K562 (cell line): ENCODE results near the gene LRP3. TPM values are rescaled to one million over a fixed set of nuclear protein-coding genes. Genes with fewer than 3 reads are reported as not detected.

Experiments used
- ATAC-seq: fragments of 200-7000 bp; cut with Tn5 transposase; 3 replicates; pipeline ENCODE4 v1.9.1; 2020; ENCODE audit warnings: moderate library complexity
- BruUV-seq: library from RNA; stranded (reverse); fragments of 400-500 nt; replicated peaks from 2 replicates; lab custom pipeline; 2021; lab: Mats Ljungman, UMichigan
- CTCF ChIA-PET: fragments of 300-600 bp; formaldehyde crosslinking; extraction: SDS; loops from one replicate; lab custom pipeline; 2021; ENCODE audit warnings: low intra/inter-chr PET ratio; lab: Yijun Ruan, JAX
- POLR2A ChIA-PET: fragments of 300-600, 350-650 bp; sonication (Branson Sonifier 250); formaldehyde crosslinking; extraction: SDS; loops from one replicate; lab custom pipeline; 2021; ENCODE audit warnings: antibody characterized with exemption, inconsistent platforms; lab: Yijun Ruan, JAX
- DNase-seq, 4 experiments: peaks; one replicate each; pipeline versions ENCODE4 v3.0.0 to v3.0.0-alpha.2; 2011 to 2018; ENCODE audit warnings: low spot score in 3 of 4, mixed read lengths in 3 of 4; ENCODE audit errors: extremely low read depth in 1 of 4
- FAIRE-seq: peaks from 2 replicates; lab custom pipeline; 2011; peaks lifted over from hg19 to GRCh38; lab: Jason Lieb, UNC
- H2AFZ ChIP-seq: 2 replicates; pipeline ENCODE4 v1.6.0; 2011; ENCODE audit warnings: low read depth, low read length, control low read depth, inconsistent platforms
- H3K27ac ChIP-seq: fragments of 200-600 bp; 3 replicates; pipeline ENCODE4 v1.8.0; 2011; ENCODE audit warnings: low read depth, mild to moderate bottlenecking, control low read depth, inconsistent platforms, low read length, moderate library complexity, mixed read lengths; ENCODE audit errors: extremely low read depth
- H3K27me3 ChIP-seq, 2 experiments: fragments of 300-600 bp in 1 of 2; 2 replicates in 1 of 2; 3 replicates in 1 of 2; pipeline versions ENCODE4 v1.6.0 to v1.8.0; 2011; ENCODE audit warnings: inconsistent platforms in 2 of 2, low read length in 2 of 2, mild to moderate bottlenecking in 1 of 2, mixed read lengths in 1 of 2, moderate library complexity in 1 of 2; ENCODE audit not compliant: control insufficient read depth in 2 of 2, insufficient read depth in 2 of 2
- H3K36me3 ChIP-seq: fragments of 300-600 bp; 3 replicates; pipeline ENCODE4 v1.8.0; 2011; ENCODE audit warnings: mild to moderate bottlenecking, low read length, inconsistent platforms; ENCODE audit not compliant: control insufficient read depth, insufficient read depth
- H3K4me1 ChIP-seq, 2 experiments: fragments of 200-600 bp in 1 of 2; replicated peaks in 1 of 2; 2 replicates in 1 of 2; 3 replicates in 1 of 2; pipeline versions ENCODE4 v1.5.1 to v1.8.0; 2011; ENCODE audit warnings: inconsistent platforms in 2 of 2, low read length in 2 of 2, mild to moderate bottlenecking in 1 of 2, mixed read lengths in 1 of 2, moderate library complexity in 1 of 2; ENCODE audit not compliant: control insufficient read depth in 2 of 2, insufficient read depth in 2 of 2
- H3K4me2 ChIP-seq: 2 replicates; pipeline ENCODE4 v1.6.1; 2011; ENCODE audit warnings: low read length, control low read depth, inconsistent platforms, mixed read lengths; ENCODE audit not compliant: insufficient read depth
- H3K4me3 ChIP-seq: fragments of 200-600 bp; sonication (generic), shearing (Covaris generic); 2 replicates; pipeline ENCODE4 v1.5.1; 2016; ENCODE audit warnings: control low read depth, inconsistent platforms
- H3K79me2 ChIP-seq: fragments of 200-600 bp; 3 replicates; pipeline ENCODE4 v1.8.0; 2011; ENCODE audit warnings: low read length, inconsistent platforms; ENCODE audit not compliant: control insufficient read depth, insufficient read depth
- H3K9ac ChIP-seq, 2 experiments: 2 replicates each; pipeline versions ENCODE4 v1.6.0 to v1.6.1; 2011; ENCODE audit warnings: low read depth in 2 of 2, low read length in 2 of 2, control low read depth in 1 of 2, inconsistent platforms in 1 of 2, mild to moderate bottlenecking in 1 of 2, mixed read lengths in 1 of 2; ENCODE audit not compliant: insufficient read depth in 1 of 2
- H3K9me1 ChIP-seq: one replicate; pipeline ENCODE4 v1.6.0; 2011; ENCODE audit warnings: inconsistent platforms, mild to moderate bottlenecking, low read length, moderate library complexity; ENCODE audit not compliant: control insufficient read depth, insufficient read depth
- H3K9me3 ChIP-seq: replicated peaks from 2 replicates; pipeline ENCODE4 v1.5.1; 2011; ENCODE audit warnings: low read depth, low read length, inconsistent platforms; ENCODE audit not compliant: control insufficient read depth, insufficient read depth
- H4K20me1 ChIP-seq: replicated peaks from 2 replicates; pipeline ENCODE4 v1.6.1; 2011; ENCODE audit warnings: low read length, inconsistent platforms, mixed read lengths; ENCODE audit not compliant: control insufficient read depth, insufficient read depth
- CLOCK ChIP-seq: fragments of 250-450 bp; sonication (Bioruptor Pico); IDR thresholded peaks from 2 replicates; pipeline ENCODE4 v1.4.0; 2020; ENCODE audit warnings: mild to moderate bottlenecking, moderate library complexity, borderline replicate concordance
- ETS1 ChIP-seq: conservative IDR thresholded peaks from 2 replicates; pipeline ENCODE4 v1.6.1; 2011; ENCODE audit warnings: low read depth, mild to moderate bottlenecking, low read length; ENCODE audit not compliant: control insufficient read depth
- ETV5 ChIP-seq: sonication (generic); formaldehyde crosslinking; IDR thresholded peaks from 2 replicates; pipeline ENCODE4 v1.4.0; 2020; ENCODE audit warnings: low read depth, mild to moderate bottlenecking, missing genetic modification reagents
- KLF16 ChIP-seq: IDR thresholded peaks from 2 replicates; pipeline ENCODE4 v1.6.1; 2016; ENCODE audit warnings: antibody characterized with exemption
- WGBS: fragments of 100-300 bp; shearing (Covaris generic); methylation state at CpG from one replicate; pipeline ENCODE4 v1.1.6; 2016; ENCODE audit warnings: low coverage, mixed read lengths; ENCODE audit not compliant: insufficient coverage; ENCODE audit errors: missing lambda C conversion rate; 5-methylcytosine and 5-hydroxymethylcytosine counted together
- in situ Hi-C: fragments of 300-500 bp; cut with MboI; formaldehyde crosslinking; loops from 4 replicates; pipeline ENCODE4 v1.15.0; 2018; ENCODE audit warnings: inconsistent platforms, mixed read lengths
- intact Hi-C: fragments of 100-400 bp; cut with micrococcal nuclease; formaldehyde crosslinking; loops from 2 replicates; pipeline ENCODE4 v1.14.2; 2022
- polyA plus RNA-seq, 8 experiments: library from polyadenylated mRNA; depleted of rRNA in 4 of 8; stranded (reverse) in 5 of 8; unstranded in 3 of 8; fragments of >200 nt; fragmentation: Nextera tagmentation in 2 of 8; fragmentation: Illumina TruSeq in 1 of 8; extraction: Ambion mirVana in 2 of 8; extraction: Trizol in 1 of 8; gene quantifications; 2 replicates each; pipeline versions ENCODE4 v1.2.1 to v1.2.3, GENCODE V29; 2011 to 2014; ENCODE audit warnings: inconsistent platforms in 1 of 8, missing spikeins in 1 of 8
- total RNA-seq, 7 experiments: library from RNA; depleted of rRNA in 6 of 7; stranded (reverse); fragments of >200 nt in 6 of 7; fragmentation: Illumina TruSeq in 2 of 7; extraction: Trizol in 2 of 7; gene quantifications; 2 replicates each; pipeline versions ENCODE4 v1.2.1 to v1.2.3, GENCODE V29; 2011 to 2021; ENCODE audit warnings: low replicate concordance in 1 of 7
- TF ChIP-seq, protein P1 (sequence below): sonication (generic); formaldehyde crosslinking; IDR thresholded peaks from 2 replicates; pipeline ENCODE4 v1.8.1; 2023; ENCODE audit warnings: mild to moderate bottlenecking, missing genetic modification reagents

Gene LRP3
- total and polyA plus RNA-seq, 9 of the 15 experiments (the other 6 are each of a cell fraction or from before 2014, with no cell fraction given), result 0.29 TPM; not detected in 8

DNA sequence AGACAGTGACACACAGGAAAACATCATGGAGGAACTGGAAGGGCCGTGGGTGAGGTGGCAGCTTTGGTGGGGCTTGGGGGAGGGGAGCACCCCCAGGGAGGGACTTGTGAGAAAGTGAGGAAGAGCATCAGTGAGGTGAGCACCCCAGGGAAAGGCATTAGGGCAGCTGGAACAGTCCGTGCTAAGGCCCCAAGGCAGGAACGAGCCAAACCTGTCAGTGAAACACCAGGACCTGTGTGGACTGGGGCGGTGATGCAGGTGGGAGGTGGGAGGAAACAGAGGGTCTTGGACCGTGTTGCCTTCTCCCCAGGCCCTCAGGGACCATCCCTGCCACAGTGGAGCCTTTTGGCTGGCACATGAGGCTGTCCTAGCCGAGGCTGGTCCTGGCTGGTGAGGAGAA lies 48.8 kb downstream of the LRP3 start:
- no peak overlapping the region for H3K4me2 ChIP-seq
- no peaks in the 10 kb centered on the region for H3K79me2 ChIP-seq
- no peak overlapping the region for H2AFZ ChIP-seq
- H3K27ac ChIP-seq, result no peak overlapping the region
- 0% methylated on average over 6 of the region's 6 CpGs for WGBS
- intact Hi-C loops, result loop anchor here (5.0 kb wide), 1 partner anchor 69 kb away; no protein-coding TSS in a partner anchor
- FAIRE-seq (no peak), ATAC-seq (no peak), DNase-seq (no peak)
- ChIA-PET POLR2A (interaction anchor here (0.7 kb wide), 1 partner anchor 11 kb away, joined by 3 read pairs; no protein-coding TSS in a partner anchor), CTCF (no interaction called here)
- H3K4me1 ChIP-seq, result peaks cover 0 to 17% of the 10 kb centered on the region in 2 experiments; a peak in 2 of 5 replicates
- H3K4me3 ChIP-seq, result no peak overlapping the region
- no peaks in the 10 kb centered on the region for H3K9me1 ChIP-seq
- no peaks in the 10 kb centered on the region; the same call in 1 of the 2 replicates for H4K20me1 ChIP-seq
- peaks cover 4% of the 10 kb centered on the region; the same call in 1 of the 2 replicates for H3K9me3 ChIP-seq
- H3K36me3 ChIP-seq, result no peaks in the 10 kb centered on the region
- BruUV-seq, result no TSS peak
- H3K9ac ChIP-seq, result no peak overlapping the region
- peaks cover 0 to 12% of the 10 kb centered on the region in 2 experiments; a peak in 2 of 5 replicates for H3K27me3 ChIP-seq
- in situ Hi-C loops, result no loop called here
- TF ChIP-seq ETV5 (CRISPR knock-in tag) (no peak), KLF16 (no peak), CLOCK (CRISPR knock-in tag) (no peak), ETS1 (no peak)
- TF ChIP-seq, protein P1, sequence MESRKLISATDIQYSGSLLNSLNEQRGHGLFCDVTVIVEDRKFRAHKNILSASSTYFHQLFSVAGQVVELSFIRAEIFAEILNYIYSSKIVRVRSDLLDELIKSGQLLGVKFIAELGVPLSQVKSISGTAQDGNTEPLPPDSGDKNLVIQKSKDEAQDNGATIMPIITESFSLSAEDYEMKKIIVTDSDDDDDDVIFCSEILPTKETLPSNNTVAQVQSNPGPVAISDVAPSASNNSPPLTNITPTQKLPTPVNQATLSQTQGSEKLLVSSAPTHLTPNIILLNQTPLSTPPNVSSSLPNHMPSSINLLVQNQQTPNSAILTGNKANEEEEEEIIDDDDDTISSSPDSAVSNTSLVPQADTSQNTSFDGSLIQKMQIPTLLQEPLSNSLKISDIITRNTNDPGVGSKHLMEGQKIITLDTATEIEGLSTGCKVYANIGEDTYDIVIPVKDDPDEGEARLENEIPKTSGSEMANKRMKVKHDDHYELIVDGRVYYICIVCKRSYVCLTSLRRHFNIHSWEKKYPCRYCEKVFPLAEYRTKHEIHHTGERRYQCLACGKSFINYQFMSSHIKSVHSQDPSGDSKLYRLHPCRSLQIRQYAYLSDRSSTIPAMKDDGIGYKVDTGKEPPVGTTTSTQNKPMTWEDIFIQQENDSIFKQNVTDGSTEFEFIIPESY (CRISPR knock-in tag), result no peak
